ENCODE measurements around the gene CACNA1B. TPM values are rescaled to one million over a fixed set of nuclear protein-coding genes. Genes with fewer than 3 reads are reported as not detected.

Gene CACNA1B
- total RNA-seq, 1 donor from 2014 or later: not detected

DNA sequence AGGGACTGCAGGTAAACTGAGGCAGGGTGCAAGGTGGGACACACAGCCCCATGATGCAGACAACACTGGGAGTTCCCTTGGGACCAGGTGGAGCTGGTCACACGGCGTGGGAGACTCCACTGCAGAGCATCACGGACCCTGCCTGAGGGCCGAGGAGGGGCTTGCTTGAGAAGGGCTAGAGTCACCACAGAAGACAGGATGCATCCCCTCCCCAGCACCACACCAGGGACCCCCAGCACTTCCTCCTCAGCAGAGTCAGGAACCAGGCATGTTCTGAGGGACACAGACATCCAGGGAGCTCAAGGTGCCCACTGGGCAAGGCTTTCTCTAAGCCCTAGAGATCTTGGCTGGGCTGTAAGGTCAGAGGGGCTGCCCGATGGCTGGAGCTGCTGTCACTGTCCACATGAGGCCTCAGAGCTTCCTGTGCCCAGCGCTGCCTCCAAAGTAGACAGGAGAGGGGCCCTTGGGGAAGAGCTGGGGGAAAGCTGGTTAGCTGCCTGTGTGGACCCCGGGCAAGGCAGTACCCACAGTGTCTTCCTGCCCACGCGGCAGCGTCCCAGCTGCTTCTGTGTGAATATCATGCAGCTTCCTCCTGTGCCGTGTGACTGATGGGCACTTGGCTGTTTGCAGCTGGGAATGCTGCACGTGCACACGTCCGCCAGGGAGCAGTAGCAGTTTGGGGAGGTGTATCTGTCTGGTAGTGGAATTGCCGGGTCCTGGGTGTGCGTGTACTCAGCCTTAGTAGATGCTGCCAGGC is 176.6 kb downstream of the CACNA1B start:
- no peak overlapping the region for H3K27ac Mint-ChIP-seq
- H3K4me1 Mint-ChIP-seq: no peaks in the 10 kb centered on the region
- no peak overlapping the region for H3K4me3 Mint-ChIP-seq
- no peaks in the 10 kb centered on the region for H3K9me3 Mint-ChIP-seq
- H3K27me3 Mint-ChIP-seq: peaks cover 3% of the 10 kb centered on the region
- H3K36me3 Mint-ChIP-seq (ENCODE audit: low read depth): no peaks in the 10 kb centered on the region
- DNase-seq: no peak
- intact Hi-C loops (cut with micrococcal nuclease): no loop called here

DNA sequence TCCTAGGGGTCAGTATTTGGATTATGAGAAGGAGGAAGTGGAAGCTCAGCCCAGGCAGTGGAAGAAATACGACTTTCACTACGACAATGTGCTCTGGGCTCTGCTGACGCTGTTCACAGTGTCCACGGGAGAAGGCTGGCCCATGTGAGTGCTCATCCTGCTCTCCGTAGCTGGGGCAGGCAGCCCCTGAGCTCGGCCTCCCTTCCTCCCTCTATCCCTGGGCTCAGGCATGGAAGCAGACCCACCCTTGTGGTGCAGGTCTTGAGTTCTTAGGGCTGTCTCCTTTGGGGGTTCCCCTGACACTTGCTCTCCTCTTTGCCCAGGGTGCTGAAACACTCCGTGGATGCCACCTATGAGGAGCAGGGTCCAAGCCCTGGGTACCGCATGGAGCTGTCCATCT is 180.1 kb downstream of the CACNA1B start:
- H3K27ac Mint-ChIP-seq: no peak overlapping the region
- peaks cover 2% of the 10 kb centered on the region for H3K27me3 Mint-ChIP-seq
- DNase-seq: no peak
- H3K4me3 Mint-ChIP-seq: no peak overlapping the region
- no peaks in the 10 kb centered on the region for H3K9me3 Mint-ChIP-seq
- no peaks in the 10 kb centered on the region for H3K36me3 Mint-ChIP-seq (ENCODE audit: low read depth)
- no peaks in the 10 kb centered on the region for H3K4me1 Mint-ChIP-seq
- intact Hi-C loops (cut with micrococcal nuclease): no loop called here

DNA sequence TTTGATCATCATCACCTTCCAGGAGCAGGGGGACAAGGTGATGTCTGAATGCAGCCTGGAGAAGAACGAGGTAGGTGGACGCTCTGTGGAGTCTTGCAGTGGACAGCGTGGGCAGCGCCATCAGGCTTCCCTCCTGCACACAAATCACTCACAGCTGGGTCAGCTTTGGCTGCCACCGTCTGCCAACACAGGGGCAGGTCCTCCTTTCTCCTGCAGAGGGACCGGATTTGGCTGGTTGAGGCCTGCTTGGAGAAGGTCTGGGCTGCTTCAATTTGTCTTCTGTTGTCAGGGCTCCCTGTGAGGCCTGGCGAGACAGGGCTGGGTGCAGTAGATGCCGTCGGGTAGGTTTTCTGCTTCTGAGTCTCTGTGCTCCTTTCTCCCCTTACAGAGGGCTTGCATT is 180.6 kb downstream of the CACNA1B start:
- no peaks in the 10 kb centered on the region for H3K9me3 Mint-ChIP-seq
- H3K4me1 Mint-ChIP-seq: no peaks in the 10 kb centered on the region
- no peak for DNase-seq
- H3K27me3 Mint-ChIP-seq: peaks cover 2% of the 10 kb centered on the region
- intact Hi-C loops (cut with micrococcal nuclease): no loop called here
- H3K36me3 Mint-ChIP-seq (ENCODE audit: low read depth): no peaks in the 10 kb centered on the region
- H3K4me3 Mint-ChIP-seq: no peak overlapping the region
- no peak overlapping the region for H3K27ac Mint-ChIP-seq

DNA sequence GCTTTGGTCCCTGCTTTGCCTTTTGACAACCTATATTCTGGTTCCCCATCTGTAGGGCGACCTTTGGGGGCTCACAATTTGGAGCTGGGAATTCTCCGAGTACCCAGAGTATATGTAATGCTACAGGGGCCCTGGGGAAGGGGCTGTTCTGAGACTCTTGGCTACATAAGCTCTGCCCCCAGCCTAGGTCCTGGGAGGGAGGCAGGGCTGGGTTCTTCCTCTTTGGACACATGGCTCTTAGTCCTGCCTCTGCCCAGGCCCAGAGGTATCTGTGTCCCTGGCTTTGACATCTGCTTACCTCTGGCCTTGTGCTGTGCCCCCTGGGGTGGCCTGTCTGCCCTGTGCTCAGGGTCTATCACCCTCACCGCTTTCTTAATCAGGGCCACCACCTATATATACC is 181.6 kb downstream of the CACNA1B start:
- Mint-ChIP-seq H3K27ac (no peak overlapping the region), H3K9me3 (no peaks in the 10 kb centered on the region), H3K27me3 (peaks cover 2% of the 10 kb centered on the region), H3K36me3 (ENCODE audit: low read depth) (no peaks in the 10 kb centered on the region), H3K4me3 (no peak overlapping the region), H3K4me1 (no peaks in the 10 kb centered on the region)
- no peak for DNase-seq
- intact Hi-C loops (cut with micrococcal nuclease): no loop called here

DNA sequence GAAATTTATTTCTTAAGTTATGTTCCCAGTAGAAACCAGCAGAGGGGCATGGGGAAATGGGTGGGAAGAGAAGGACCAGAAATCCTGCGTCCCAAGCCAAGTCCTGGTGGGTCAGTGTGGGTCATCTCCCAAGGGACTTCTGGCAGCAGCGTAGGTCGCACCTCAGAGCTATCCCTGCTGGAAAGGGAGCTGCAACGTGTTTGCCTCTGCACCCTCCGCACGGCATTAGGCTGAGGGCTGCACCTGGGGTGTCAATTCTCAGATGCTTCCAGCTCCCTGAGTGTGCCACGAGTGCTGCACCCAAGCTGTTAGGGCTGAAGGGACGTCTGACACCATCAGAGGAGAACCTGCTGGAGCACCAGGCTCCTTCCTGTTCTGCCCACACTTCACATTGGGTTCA is 182.8 kb downstream of the CACNA1B start:
- no peak for DNase-seq
- Mint-ChIP-seq H3K36me3 (ENCODE audit: low read depth) (no peaks in the 10 kb centered on the region), H3K4me1 (no peaks in the 10 kb centered on the region), H3K9me3 (no peaks in the 10 kb centered on the region), H3K27ac (no peak overlapping the region), H3K4me3 (no peak overlapping the region), H3K27me3 (peaks cover 2% of the 10 kb centered on the region)
- intact Hi-C loops (cut with micrococcal nuclease): no loop called here

DNA sequence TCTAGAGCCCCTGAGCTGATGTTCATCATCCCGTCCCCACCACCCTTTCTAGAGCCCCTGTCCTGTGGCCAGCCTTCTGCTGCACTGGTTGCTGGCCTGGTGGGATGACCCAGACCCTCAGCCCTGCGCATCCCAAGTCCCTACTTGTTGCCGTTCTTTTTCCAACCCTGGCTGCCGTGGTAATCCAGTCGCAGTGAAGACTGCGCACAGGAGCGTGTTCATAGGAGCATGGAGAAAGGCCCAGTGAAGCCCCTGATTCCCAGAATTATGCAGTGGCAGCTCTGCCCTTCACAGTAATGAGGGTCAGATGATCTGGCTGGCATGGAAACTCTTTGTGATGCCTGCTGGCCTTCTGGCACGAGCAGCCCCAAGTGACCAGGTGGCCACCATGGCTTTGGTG is 183.3 kb downstream of the CACNA1B start:
- Mint-ChIP-seq H3K27ac (no peak overlapping the region), H3K4me1 (no peaks in the 10 kb centered on the region), H3K9me3 (no peaks in the 10 kb centered on the region), H3K27me3 (peaks cover 5% of the 10 kb centered on the region), H3K4me3 (no peak overlapping the region), H3K36me3 (ENCODE audit: low read depth) (no peaks in the 10 kb centered on the region)
- DNase-seq: no peak
- intact Hi-C loops (cut with micrococcal nuclease): no loop called here

DNA sequence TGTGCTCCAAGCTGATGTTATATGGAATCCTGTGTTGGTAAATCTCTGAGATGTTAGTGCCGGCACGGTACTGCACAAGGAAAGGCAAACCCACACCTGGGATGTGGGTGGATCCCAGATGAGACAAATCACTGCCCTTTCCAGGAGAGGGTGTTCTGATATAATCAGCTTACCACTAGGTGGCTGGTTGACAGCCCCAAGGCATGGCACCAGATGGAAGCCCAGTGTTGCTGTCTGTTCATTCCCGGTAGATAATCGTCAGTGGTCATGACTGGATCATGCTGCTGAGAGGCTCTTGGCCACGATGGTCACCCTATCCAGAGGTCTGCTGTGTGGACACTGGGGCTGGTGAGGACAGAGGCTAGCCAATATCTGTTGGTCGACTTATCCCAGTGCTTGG is 184.0 kb downstream of the CACNA1B start:
- H3K36me3 Mint-ChIP-seq (ENCODE audit: low read depth): no peaks in the 10 kb centered on the region
- DNase-seq: no peak
- H3K27ac Mint-ChIP-seq: no peak overlapping the region
- intact Hi-C loops (cut with micrococcal nuclease): no loop called here
- H3K27me3 Mint-ChIP-seq: peaks cover 3% of the 10 kb centered on the region
- H3K4me3 Mint-ChIP-seq: no peak overlapping the region
- no peaks in the 10 kb centered on the region for H3K4me1 Mint-ChIP-seq
- H3K9me3 Mint-ChIP-seq: no peaks in the 10 kb centered on the region

DNA sequence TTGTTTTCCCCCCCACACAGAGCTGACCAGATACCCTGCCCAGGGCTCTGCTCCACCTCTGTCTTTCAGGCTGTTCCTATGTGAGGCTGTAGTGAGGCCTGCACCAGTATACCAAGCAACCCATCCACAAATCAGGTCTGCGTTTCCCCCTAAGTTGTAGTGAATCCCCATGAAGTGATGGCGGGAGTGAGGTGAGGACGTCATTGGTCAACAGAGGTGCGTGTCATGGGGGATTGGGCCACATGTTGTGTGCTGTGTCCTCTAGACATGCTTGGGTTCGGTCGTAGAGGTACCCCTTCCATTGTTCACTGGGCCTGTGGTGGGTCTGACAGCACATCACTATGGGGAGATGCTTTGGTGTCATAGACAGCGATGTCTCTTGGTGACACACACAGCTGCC is 184.6 kb downstream of the CACNA1B start:
- peaks cover 3% of the 10 kb centered on the region for H3K27me3 Mint-ChIP-seq
- H3K36me3 Mint-ChIP-seq (ENCODE audit: low read depth): no peaks in the 10 kb centered on the region
- intact Hi-C loops (cut with micrococcal nuclease): no loop called here
- H3K27ac Mint-ChIP-seq: no peak overlapping the region
- no peak overlapping the region for H3K4me3 Mint-ChIP-seq
- H3K9me3 Mint-ChIP-seq: no peaks in the 10 kb centered on the region
- no peak for DNase-seq
- no peaks in the 10 kb centered on the region for H3K4me1 Mint-ChIP-seq

DNA sequence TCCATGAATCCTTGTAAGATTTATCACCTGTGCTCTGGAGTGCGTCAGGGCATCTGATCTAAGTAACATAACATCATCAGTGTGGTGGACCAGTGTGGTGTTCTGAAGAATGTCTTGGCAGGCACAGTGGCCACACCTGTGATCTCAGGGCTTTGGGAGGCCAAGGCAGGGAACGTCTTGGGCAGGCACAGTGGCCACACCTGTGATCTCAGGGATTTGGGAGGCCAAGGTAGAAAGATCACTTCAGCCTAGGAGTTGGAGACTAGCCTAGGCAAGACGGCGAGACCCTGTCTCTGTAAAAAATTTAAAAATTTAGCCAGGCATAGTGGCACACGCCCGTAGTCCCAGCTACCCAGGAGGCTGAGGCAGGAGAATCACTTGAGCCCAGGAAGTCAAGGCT is 185.5 kb downstream of the CACNA1B start:
- Mint-ChIP-seq H3K27ac (no peak overlapping the region), H3K27me3 (peaks cover 3% of the 10 kb centered on the region), H3K36me3 (ENCODE audit: low read depth) (no peaks in the 10 kb centered on the region), H3K9me3 (no peaks in the 10 kb centered on the region), H3K4me3 (no peak overlapping the region), H3K4me1 (no peaks in the 10 kb centered on the region)
- intact Hi-C loops (cut with micrococcal nuclease): no loop called here
- no peak for DNase-seq

DNA sequence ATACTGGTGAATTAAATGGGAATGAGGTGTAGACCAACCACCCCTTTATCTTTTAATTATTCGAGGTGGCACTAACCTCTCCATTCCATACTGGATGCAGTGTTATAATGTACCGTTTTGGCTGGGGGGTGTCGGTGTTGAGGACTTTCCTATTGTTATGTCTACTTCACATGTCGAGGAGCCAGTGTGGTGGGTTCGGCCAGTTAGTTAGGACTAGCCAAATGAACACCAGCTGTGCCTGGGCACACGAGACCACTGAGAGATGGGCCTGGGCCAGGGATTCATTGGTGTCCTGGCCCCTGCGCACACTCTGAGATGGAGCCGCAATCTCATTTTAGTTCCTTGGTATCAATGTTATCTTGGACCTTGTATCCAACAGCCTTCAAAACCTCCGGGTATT is 186.2 kb downstream of the CACNA1B start:
- no peak overlapping the region for H3K4me3 Mint-ChIP-seq
- DNase-seq: no peak
- H3K27ac Mint-ChIP-seq: no peak overlapping the region
- no peaks in the 10 kb centered on the region for H3K9me3 Mint-ChIP-seq
- peaks cover 3% of the 10 kb centered on the region for H3K27me3 Mint-ChIP-seq
- H3K36me3 Mint-ChIP-seq (ENCODE audit: low read depth): no peaks in the 10 kb centered on the region
- H3K4me1 Mint-ChIP-seq: no peaks in the 10 kb centered on the region
- intact Hi-C loops (cut with micrococcal nuclease): no loop called here

DNA sequence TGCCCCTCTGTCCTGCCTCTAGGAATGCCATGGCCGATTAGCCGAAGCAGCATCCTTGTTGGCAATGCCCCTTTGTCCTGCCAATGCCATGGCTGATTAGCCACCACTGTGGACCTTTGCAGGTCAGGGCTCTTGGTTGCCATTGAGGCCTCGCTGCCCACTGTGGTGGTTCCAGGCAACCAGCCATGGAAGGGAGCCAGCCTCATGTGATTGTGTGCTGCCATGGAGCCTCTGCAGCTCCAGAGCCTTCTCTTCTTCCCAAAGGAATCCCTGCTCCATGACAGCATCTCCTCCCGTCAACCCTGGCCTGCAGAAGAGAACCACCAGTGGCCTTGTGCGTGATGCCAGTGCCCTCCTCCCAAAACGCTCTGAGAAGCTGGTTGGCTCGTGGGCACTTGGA is 187.0 kb downstream of the CACNA1B start:
- intact Hi-C loops (cut with micrococcal nuclease): no loop called here
- H3K36me3 Mint-ChIP-seq (ENCODE audit: low read depth): no peaks in the 10 kb centered on the region
- no peaks in the 10 kb centered on the region for H3K9me3 Mint-ChIP-seq
- no peak overlapping the region for H3K4me3 Mint-ChIP-seq
- peaks cover 3% of the 10 kb centered on the region for H3K27me3 Mint-ChIP-seq
- no peaks in the 10 kb centered on the region for H3K4me1 Mint-ChIP-seq
- no peak for DNase-seq
- H3K27ac Mint-ChIP-seq: no peak overlapping the region

DNA sequence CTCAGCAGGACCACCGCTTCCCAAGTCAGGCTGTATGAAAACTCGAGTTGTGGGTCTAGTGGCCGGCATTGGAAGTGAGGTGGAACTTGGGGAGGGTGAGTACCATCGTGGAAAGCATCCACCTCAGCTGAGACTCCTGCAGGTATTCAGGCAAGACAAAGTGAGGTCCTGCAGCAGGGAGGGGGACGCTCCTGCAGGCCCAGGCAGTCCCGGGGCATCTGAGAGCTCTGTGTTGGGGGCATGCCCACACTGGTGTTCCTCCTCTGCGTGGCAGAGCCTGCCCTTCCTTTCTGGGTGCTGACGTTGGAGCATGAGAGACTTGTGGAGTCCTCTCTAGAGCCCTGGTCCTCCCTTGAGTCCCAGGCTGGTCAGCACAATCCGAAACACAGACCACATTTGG is 187.7 kb downstream of the CACNA1B start:
- Mint-ChIP-seq H3K4me3 (no peak overlapping the region), H3K9me3 (no peaks in the 10 kb centered on the region), H3K4me1 (no peaks in the 10 kb centered on the region), H3K36me3 (ENCODE audit: low read depth) (no peaks in the 10 kb centered on the region), H3K27me3 (peaks cover 3% of the 10 kb centered on the region), H3K27ac (no peak overlapping the region)
- DNase-seq: no peak
- intact Hi-C loops (cut with micrococcal nuclease): no loop called here

DNA sequence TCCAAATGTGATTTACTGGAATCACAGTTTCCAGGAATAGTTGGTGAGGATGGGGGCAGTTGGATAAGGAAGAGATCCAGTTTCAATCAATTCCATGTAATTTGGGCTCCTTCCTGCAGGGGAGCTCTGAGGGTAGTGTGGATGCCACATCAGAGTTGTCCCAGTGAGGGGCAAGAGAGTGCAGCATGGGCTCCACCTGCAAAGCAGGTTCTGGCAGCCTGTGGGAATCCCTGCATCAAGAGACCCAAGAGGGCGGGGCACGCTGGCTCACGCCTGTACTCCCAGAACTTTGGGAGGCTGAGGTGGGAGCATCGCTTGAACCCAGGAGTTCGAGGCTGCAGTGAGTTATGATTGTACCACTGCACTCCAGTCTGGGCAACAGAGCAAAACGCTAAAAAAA is 188.5 kb downstream of the CACNA1B start:
- no peak for DNase-seq
- Mint-ChIP-seq H3K9me3 (no peaks in the 10 kb centered on the region), H3K27ac (no peak overlapping the region)

DNA sequence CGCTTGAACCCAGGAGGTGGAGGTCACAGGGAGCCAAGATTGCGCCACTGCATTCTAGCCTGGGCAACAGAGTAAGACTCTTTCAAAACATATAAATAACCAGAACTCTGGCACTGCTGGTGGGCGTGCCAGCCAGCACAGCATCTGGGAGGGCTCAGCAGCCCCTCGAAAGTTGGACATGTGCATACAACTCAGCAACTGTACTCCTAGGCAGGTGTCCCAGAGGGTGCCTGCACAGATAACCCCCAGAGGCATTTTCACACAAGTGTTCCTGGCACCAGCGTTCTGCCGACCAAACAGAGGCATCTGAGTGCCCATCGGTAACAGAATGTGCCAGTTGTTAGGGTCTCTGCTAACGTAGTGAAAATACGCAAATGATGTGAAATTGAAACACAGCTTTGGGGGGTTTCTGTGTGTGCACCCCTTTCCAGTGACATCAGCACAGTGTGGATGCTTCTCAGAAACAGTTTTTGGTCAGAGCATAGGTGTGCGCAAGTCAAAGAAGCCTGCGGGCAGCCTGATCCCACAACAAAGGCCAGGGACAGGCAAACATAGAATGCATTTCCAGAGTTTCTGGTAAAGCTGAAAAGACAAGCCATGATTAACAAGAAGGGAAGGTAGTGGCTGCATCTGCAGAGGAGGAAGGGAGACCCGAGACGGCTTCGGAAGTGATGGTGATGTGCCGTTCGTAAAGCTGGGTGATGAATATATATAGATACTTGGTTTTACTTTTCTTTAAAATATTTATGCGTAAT is 190.2 kb downstream of the CACNA1B start:
- H3K36me3 Mint-ChIP-seq (ENCODE audit: low read depth): no peaks in the 10 kb centered on the region
- no peaks in the 10 kb centered on the region for H3K9me3 Mint-ChIP-seq
- no peaks in the 10 kb centered on the region for H3K4me1 Mint-ChIP-seq
- H3K27ac Mint-ChIP-seq: no peak overlapping the region
- no peak for DNase-seq
- peaks cover 3% of the 10 kb centered on the region for H3K27me3 Mint-ChIP-seq
- no peak overlapping the region for H3K4me3 Mint-ChIP-seq
- intact Hi-C loops (cut with micrococcal nuclease): no loop called here

More for the DNA sequence above, 188.5 kb downstream of the CACNA1B start:
- H3K36me3 Mint-ChIP-seq (ENCODE audit: low read depth): no peaks in the 10 kb centered on the region
- H3K4me1 Mint-ChIP-seq: no peaks in the 10 kb centered on the region
- H3K27me3 Mint-ChIP-seq: peaks cover 3% of the 10 kb centered on the region
- no peak overlapping the region for H3K4me3 Mint-ChIP-seq
- intact Hi-C loops (cut with micrococcal nuclease): no loop called here

All from activated CD4-positive, alpha-beta T cell treated with anti-CD3 and anti-CD28 coated beads, Interleukin-2, amount 10 ng/mL, durations not matched to agents 24 days and 14 days (primary cell).